ENCODE results near the gene RAP1A.

GRCh38 chr1:111660204-111661150 is 40.9 kb downstream of the RAP1A start:
- TF ChIP-seq CTCF (IDR thresholded peaks at IDR 0.05; ENCODE audit: low read depth, low read length) (no peak), POLR2A (IDR thresholded peaks at IDR 0.05; ENCODE audit: extremely low read depth, insufficient read length) (no peak), MYC (IDR thresholded peaks at IDR 0.05; ENCODE audit: low read depth, low read length) (no peak)

All from NB4 (cell line).